ENCODE data around the gene EDNRA.
A peak's percentile ranks its signal among the peaks of the same experiment; 100 is the strongest.

Gene EDNRA

GRCh38 chr4:147498031-147498660, 17.2 kb downstream of the EDNRA start:
- DNase-seq (ENCODE audit: low spot score): no peak

GRCh38 chr4:147508346-147508745, 27.4 kb downstream of the EDNRA start:
- DNase-seq (ENCODE audit: low spot score): no peak

GRCh38 chr4:147509386-147509785, 28.5 kb downstream of the EDNRA start:
- DNase-seq (ENCODE audit: low spot score): no peak

GRCh38 chr4:147510962-147511668, 30.2 kb downstream of the EDNRA start:
- DNase-seq (ENCODE audit: low spot score): no peak

GRCh38 chr4:147513091-147513490, 32.2 kb downstream of the EDNRA start:
- no peak for DNase-seq (ENCODE audit: low spot score)

- no peak for DNase-seq (ENCODE audit: low spot score)
Measured at GRCh38 chr4:147513952-147514351, 33.1 kb downstream of the EDNRA start.

GRCh38 chr4:147515220-147515936, 34.5 kb downstream of the EDNRA start:
- DNase-seq (ENCODE audit: low spot score): no peak

GRCh38 chr4:147516133-147516532, 35.2 kb downstream of the EDNRA start:
- no peak for DNase-seq (ENCODE audit: low spot score)

GRCh38 chr4:147518086-147518485, 37.2 kb downstream of the EDNRA start:
- no peak for DNase-seq (ENCODE audit: low spot score)

- DNase-seq (ENCODE audit: low spot score): peak; percentile 68
Measured at GRCh38 chr4:147518846-147519767, 38.2 kb downstream of the EDNRA start.

- no peak for DNase-seq (ENCODE audit: low spot score)
Measured at GRCh38 chr4:147524601-147525000, 43.7 kb downstream of the EDNRA start.

- no peak for DNase-seq (ENCODE audit: low spot score)
Measured at GRCh38 chr4:147525494-147526271, 44.8 kb downstream of the EDNRA start.

GRCh38 chr4:147526272-147526654, 45.4 kb downstream of the EDNRA start:
- DNase-seq (ENCODE audit: low spot score): peak; percentile 25

GRCh38 chr4:147528054-147528453, 47.2 kb downstream of the EDNRA start:
- DNase-seq (ENCODE audit: low spot score): no peak

GRCh38 chr4:147530134-147530533, 49.2 kb downstream of the EDNRA start:
- DNase-seq (ENCODE audit: low spot score): no peak

GRCh38 chr4:147530723-147531122, 49.8 kb downstream of the EDNRA start:
- DNase-seq (ENCODE audit: low spot score): no peak

- no peak for DNase-seq (ENCODE audit: low spot score)
Measured at GRCh38 chr4:147532896-147533295, 52.0 kb downstream of the EDNRA start.

GRCh38 chr4:147533331-147533730, 52.4 kb downstream of the EDNRA start:
- DNase-seq (ENCODE audit: low spot score): no peak

- DNase-seq (ENCODE audit: low spot score): no peak
Measured at GRCh38 chr4:147535124-147535523, 54.2 kb downstream of the EDNRA start.

- no peak for DNase-seq (ENCODE audit: low spot score)
Measured at GRCh38 chr4:147538711-147539110, 57.8 kb downstream of the EDNRA start.

- DNase-seq (ENCODE audit: low spot score): no peak
Measured at GRCh38 chr4:147539959-147540358, 59.1 kb downstream of the EDNRA start.

Measured in iPS-NIHi11 (cell line).